ENCODE results near the gene FGD6.

FGD6 gene

GRCh38 chr12:95116341-95116740 is 100.9 kb downstream of the FGD6 start:
- Histone ChIP-seq H3K36me3 (no peaks in the 10 kb centered on the region), H3K27ac (no peak overlapping the region), H3K9me3 (no peaks in the 10 kb centered on the region), H3K4me3 (ENCODE audit: low read depth in 1 of 2, low read length in 1 of 2) (no peak overlapping the region), H3K27me3 (no peaks in the 10 kb centered on the region), H3K4me1 (ENCODE audit: control insufficient read depth in 1 of 2, insufficient read depth in 1 of 2, low read depth in 1 of 2, low read length in 1 of 2) (no peaks in the 10 kb centered on the region)
- no peak for TF ChIP-seq CTCF (IDR thresholded peaks at IDR 0.05)

- no peaks in the 10 kb centered on the region for H3K36me3 ChIP-seq
- no peak overlapping the region for H3K4me3 ChIP-seq (ENCODE audit: low read depth in 1 of 2, low read length in 1 of 2)
- H3K27me3 ChIP-seq = no peaks in the 10 kb centered on the region
- TF ChIP-seq CTCF (IDR thresholded peaks at IDR 0.05) = no peak
- H3K27ac ChIP-seq = no peak overlapping the region
- H3K9me3 ChIP-seq = no peaks in the 10 kb centered on the region
- no peaks in the 10 kb centered on the region for H3K4me1 ChIP-seq (ENCODE audit: control insufficient read depth in 1 of 2, insufficient read depth in 1 of 2, low read depth in 1 of 2, low read length in 1 of 2)
Measured at GRCh38 chr12:95115641-95116040, 101.6 kb downstream of the FGD6 start.

DNA sequence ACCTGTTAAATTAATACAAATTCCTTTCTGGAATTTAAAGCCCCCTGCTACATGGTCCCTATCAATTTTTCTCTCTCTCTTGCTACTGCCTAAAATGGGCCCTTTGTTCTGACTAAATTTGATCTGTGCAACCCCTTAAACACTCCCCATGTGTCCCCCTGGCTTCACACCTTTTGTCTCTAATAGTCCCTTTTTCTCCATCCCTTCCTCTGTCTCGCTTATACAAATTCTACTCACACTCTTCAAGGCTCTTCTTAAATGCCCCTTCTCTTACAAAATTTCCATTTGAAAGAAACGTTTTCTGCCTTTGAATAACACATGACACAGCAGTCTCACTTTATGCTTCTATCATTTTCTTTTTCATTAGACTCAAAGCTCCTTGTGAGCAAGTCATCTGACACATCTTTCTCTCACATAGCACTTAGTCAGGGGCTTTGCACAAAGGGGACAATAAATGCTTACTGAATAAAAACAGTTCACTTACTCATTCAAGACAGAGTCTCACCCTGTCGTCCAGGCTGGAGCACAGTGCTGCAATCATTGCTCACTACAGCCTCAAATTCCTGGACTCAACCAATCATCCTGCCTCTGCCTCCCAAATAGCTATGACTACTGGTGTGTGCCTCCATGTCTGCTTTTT is 102.4 kb downstream of the FGD6 start:
- H3K4me1 ChIP-seq (ENCODE audit: control insufficient read depth in 1 of 2, insufficient read depth in 1 of 2, low read depth in 1 of 2, low read length in 1 of 2) = no peaks in the 10 kb centered on the region
- H3K4me3 ChIP-seq (ENCODE audit: low read depth in 1 of 2, low read length in 1 of 2) = no peak overlapping the region
- TF ChIP-seq CTCF (IDR thresholded peaks at IDR 0.05) = no peak
- no peaks in the 10 kb centered on the region for H3K36me3 ChIP-seq
- no peaks in the 10 kb centered on the region for H3K9me3 ChIP-seq
- H3K27ac ChIP-seq = no peak overlapping the region
- no peaks in the 10 kb centered on the region for H3K27me3 ChIP-seq

- H3K4me1 ChIP-seq (ENCODE audit: control insufficient read depth in 1 of 2, insufficient read depth in 1 of 2, low read depth in 1 of 2, low read length in 1 of 2) = no peaks in the 10 kb centered on the region
- no peaks in the 10 kb centered on the region for H3K9me3 ChIP-seq
- H3K36me3 ChIP-seq = no peaks in the 10 kb centered on the region
- H3K27me3 ChIP-seq = no peaks in the 10 kb centered on the region
- H3K4me3 ChIP-seq (ENCODE audit: low read depth in 1 of 2, low read length in 1 of 2) = no peak overlapping the region
- H3K27ac ChIP-seq = no peak overlapping the region
- TF ChIP-seq CTCF (IDR thresholded peaks at IDR 0.05) = no peak
Measured at GRCh38 chr12:95107362-95107761, 109.9 kb downstream of the FGD6 start.

GRCh38 chr12:95105540-95105939 is 111.7 kb downstream of the FGD6 start:
- H3K4me1 ChIP-seq (ENCODE audit: control insufficient read depth in 1 of 2, insufficient read depth in 1 of 2, low read depth in 1 of 2, low read length in 1 of 2) = no peaks in the 10 kb centered on the region
- no peak for TF ChIP-seq CTCF (IDR thresholded peaks at IDR 0.05)
- H3K27ac ChIP-seq = no peak overlapping the region
- H3K9me3 ChIP-seq = no peaks in the 10 kb centered on the region
- H3K27me3 ChIP-seq = peaks cover 2% of the 10 kb centered on the region
- no peaks in the 10 kb centered on the region for H3K36me3 ChIP-seq
- no peak overlapping the region for H3K4me3 ChIP-seq (ENCODE audit: low read depth in 1 of 2, low read length in 1 of 2)

Data from neutrophil (primary cell).